HepG2 (cell line): ENCODE data around the gene LMF2. TPM values are rescaled to one million over a fixed set of nuclear protein-coding genes. Genes with fewer than 3 reads are reported as not detected.

ENCODE experiments used
- ATF7 ChIP-seq, 2 experiments: fragments of 450-650 bp in 1 of 2; sonication (generic) in 1 of 2; formaldehyde crosslinking in 1 of 2; IDR thresholded peaks; 2 replicates each; pipeline versions ENCODE4 v1.4.0 to v1.6.1; 2016 to 2020; ENCODE audit warnings: antibody characterized with exemption in 1 of 2, mild to moderate bottlenecking in 1 of 2, missing genetic modification reagents in 1 of 2
- DPF2 ChIP-seq: sonication (generic); formaldehyde crosslinking; IDR thresholded peaks from 2 replicates; pipeline ENCODE4 v1.4.0; 2020; ENCODE audit warnings: mild to moderate bottlenecking, low read depth, missing genetic modification reagents, borderline replicate concordance
- FLYWCH1 ChIP-seq: sonication (generic); formaldehyde crosslinking; IDR thresholded peaks from 2 replicates; pipeline ENCODE4 v1.8.1; 2023; ENCODE audit warnings: mild to moderate bottlenecking, missing genetic modification reagents
- FOXA3 ChIP-seq: IDR thresholded peaks from 2 replicates; pipeline ENCODE4 v1.6.1; 2016; ENCODE audit warnings: missing genetic modification reagents, missing compliant biosample characterization
- HCFC1 ChIP-seq: fragments of 150-350 bp; IDR thresholded peaks from 2 replicates; pipeline ENCODE4 v1.6.1; 2014; ENCODE audit warnings: low read depth, low read length
- HMG20B ChIP-seq: conservative IDR thresholded peaks from 2 replicates; pipeline ENCODE4 v1.6.1; 2016; ENCODE audit warnings: missing genetic modification reagents, missing compliant biosample characterization
- HOXA7 ChIP-seq: sonication (generic); formaldehyde crosslinking; IDR thresholded peaks from 2 replicates; pipeline ENCODE4 v1.8.1; 2022; ENCODE audit warnings: mild to moderate bottlenecking, missing genetic modification reagents, moderate library complexity
- HOXA9 ChIP-seq: sonication (generic); formaldehyde crosslinking; IDR thresholded peaks from 2 replicates; pipeline ENCODE4 v1.8.1; 2022; ENCODE audit warnings: missing genetic modification reagents, mild to moderate bottlenecking, moderate library complexity, borderline replicate concordance
- JUND ChIP-seq: sonication (generic); formaldehyde crosslinking; IDR thresholded peaks from 2 replicates; pipeline ENCODE4 v1.8.0; 2022; ENCODE audit warnings: mild to moderate bottlenecking, missing genetic modification reagents
- KDM3A ChIP-seq: IDR thresholded peaks from 2 replicates; pipeline ENCODE4 v1.6.1; 2018; ENCODE audit warnings: low read depth, missing compliant biosample characterization
- NCOA1 ChIP-seq: sonication (generic); formaldehyde crosslinking; IDR thresholded peaks from 2 replicates; pipeline ENCODE4 v1.9.0; 2021; ENCODE audit warnings: missing genetic modification reagents
- PAWR ChIP-seq: sonication (generic); formaldehyde crosslinking; IDR thresholded peaks from 2 replicates; pipeline ENCODE4 v1.4.0; 2020; ENCODE audit warnings: missing genetic modification reagents, mild to moderate bottlenecking, borderline replicate concordance
- SIN3A ChIP-seq: IDR thresholded peaks from 2 replicates; pipeline ENCODE4 v1.6.1; 2011; ENCODE audit warnings: low read depth, mild to moderate bottlenecking, control low read depth, low read length, borderline replicate concordance
- SYNCRIP ChIP-seq: fragments of 200-400 bp; formaldehyde crosslinking; IDR thresholded peaks from 2 replicates; pipeline ENCODE4 v1.6.1; 2018; ENCODE audit warnings: mild to moderate bottlenecking, low read depth, low read length; ENCODE audit not compliant: insufficient read depth
- TCF7 ChIP-seq: sonication (generic); IDR thresholded peaks from 2 replicates; pipeline ENCODE4 v1.6.1; 2016; ENCODE audit warnings: antibody characterized with exemption, low read depth
- ZNF30 ChIP-seq: sonication (generic); formaldehyde crosslinking; IDR thresholded peaks from 2 replicates; pipeline ENCODE4 v1.5.0; 2020; ENCODE audit warnings: mild to moderate bottlenecking, missing genetic modification reagents
- ZNF329 ChIP-seq: sonication (generic); formaldehyde crosslinking; IDR thresholded peaks from 2 replicates; pipeline ENCODE4 v1.9.0; 2021; ENCODE audit warnings: low read depth, mild to moderate bottlenecking, missing genetic modification reagents
- ZNF354B ChIP-seq: sonication (generic); formaldehyde crosslinking; IDR thresholded peaks from 2 replicates; pipeline ENCODE4 v1.8.0; 2022; ENCODE audit warnings: mild to moderate bottlenecking, missing genetic modification reagents
- ZNF556 ChIP-seq: sonication (generic); formaldehyde crosslinking; IDR thresholded peaks from 2 replicates; pipeline ENCODE4 v1.4.0; 2020; ENCODE audit warnings: mild to moderate bottlenecking, missing genetic modification reagents, borderline replicate concordance
- polyA plus RNA-seq, 8 experiments: library from polyadenylated mRNA; depleted of rRNA in 3 of 8; stranded (reverse) in 7 of 8; unstranded in 1 of 8; fragments of >200 nt; fragmentation: Illumina TruSeq in 4 of 8; extraction: Trizol in 4 of 8; gene quantifications; 2 replicates each; pipeline versions ENCODE4 v1.2.1 to v1.2.3, GENCODE V29; 2011 to 2016; ENCODE audit warnings: low read depth in 4 of 8, missing spikeins in 1 of 8, mixed read lengths in 1 of 8; ENCODE audit not compliant: insufficient read depth in 1 of 8
- total RNA-seq, 5 experiments: library from RNA; depleted of rRNA; stranded (reverse); fragments of >200 nt; fragmentation: Illumina TruSeq; extraction: Trizol; gene quantifications; 2 replicates each; pipeline ENCODE4 v1.2.3, GENCODE V29; 2016; ENCODE audit warnings: low read depth in 1 of 5
- TF ChIP-seq, protein P1 (sequence below), 2 experiments: sonication (generic) in 1 of 2; formaldehyde crosslinking in 1 of 2; IDR thresholded peaks; 2 replicates each; pipeline versions ENCODE4 v1.4.0 to v1.6.1; 2016 to 2020; ENCODE audit warnings: borderline replicate concordance in 1 of 2, low read depth in 1 of 2, mild to moderate bottlenecking in 1 of 2, missing genetic modification reagents in 1 of 2
- TF ChIP-seq, protein P2 (sequence below): sonication (generic); formaldehyde crosslinking; conservative IDR thresholded peaks from 2 replicates; pipeline ENCODE4 v1.4.0; 2020; ENCODE audit warnings: missing genetic modification reagents
- TF ChIP-seq, protein P3 (sequence below): sonication (generic); formaldehyde crosslinking; IDR thresholded peaks from 2 replicates; pipeline ENCODE4 v1.8.0; 2022; ENCODE audit warnings: mild to moderate bottlenecking, missing genetic modification reagents, borderline replicate concordance

The LMF2 gene
- total and polyA plus RNA-seq, 2 of the 13 experiments (the other 11 are each of a cell fraction or from before 2014, with no cell fraction given), result 23.3 to 30.6 TPM

DNA sequence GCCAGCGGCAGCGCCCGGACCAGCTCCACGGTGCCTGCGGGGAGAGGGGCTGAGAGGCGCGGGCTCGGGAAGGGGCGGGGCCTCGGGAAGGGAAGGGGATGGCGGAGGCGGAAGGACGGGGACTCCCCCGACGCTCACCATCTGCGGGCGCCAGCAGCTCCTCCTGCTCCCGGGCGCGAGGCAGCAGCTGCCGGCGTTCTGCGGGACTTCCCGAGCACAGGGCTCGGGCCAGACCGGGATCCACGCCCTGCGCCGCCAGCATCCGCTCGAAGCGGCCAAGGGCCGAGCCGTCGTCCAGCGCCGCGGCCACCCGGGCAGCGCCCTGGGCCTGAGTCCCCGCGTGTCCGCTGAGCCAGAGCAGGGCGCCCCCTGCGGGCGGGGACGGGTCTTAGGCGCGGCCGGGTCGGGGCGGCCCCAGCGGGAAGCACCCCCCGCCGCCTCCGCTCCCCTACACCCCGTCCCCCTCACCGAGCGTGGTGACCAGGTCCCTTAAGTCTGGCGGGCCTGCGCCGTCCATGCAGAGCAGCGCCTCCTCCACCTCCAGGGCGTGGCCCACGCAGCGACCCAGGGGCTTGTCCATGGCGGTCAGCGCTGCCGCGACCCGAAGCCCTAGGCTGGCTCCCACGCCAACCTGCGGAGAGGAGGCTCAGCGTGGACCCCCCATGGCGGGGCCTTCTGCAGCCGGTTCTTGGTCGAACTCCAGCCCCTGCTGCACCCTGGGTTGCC is 18.8 kb upstream of the LMF2 start (continued):
- TF ChIP-seq, protein P1, sequence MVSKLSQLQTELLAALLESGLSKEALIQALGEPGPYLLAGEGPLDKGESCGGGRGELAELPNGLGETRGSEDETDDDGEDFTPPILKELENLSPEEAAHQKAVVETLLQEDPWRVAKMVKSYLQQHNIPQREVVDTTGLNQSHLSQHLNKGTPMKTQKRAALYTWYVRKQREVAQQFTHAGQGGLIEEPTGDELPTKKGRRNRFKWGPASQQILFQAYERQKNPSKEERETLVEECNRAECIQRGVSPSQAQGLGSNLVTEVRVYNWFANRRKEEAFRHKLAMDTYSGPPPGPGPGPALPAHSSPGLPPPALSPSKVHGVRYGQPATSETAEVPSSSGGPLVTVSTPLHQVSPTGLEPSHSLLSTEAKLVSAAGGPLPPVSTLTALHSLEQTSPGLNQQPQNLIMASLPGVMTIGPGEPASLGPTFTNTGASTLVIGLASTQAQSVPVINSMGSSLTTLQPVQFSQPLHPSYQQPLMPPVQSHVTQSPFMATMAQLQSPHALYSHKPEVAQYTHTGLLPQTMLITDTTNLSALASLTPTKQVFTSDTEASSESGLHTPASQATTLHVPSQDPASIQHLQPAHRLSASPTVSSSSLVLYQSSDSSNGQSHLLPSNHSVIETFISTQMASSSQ (IDR thresholded peaks at IDR 0.05; ENCODE audit: low read depth), result no peak
- TF ChIP-seq, protein P1 (CRISPR knock-in tag; IDR thresholded peaks at IDR 0.05; ENCODE audit: borderline replicate concordance), result no peak; the same call in 1 of the 2 replicates
- TF ChIP-seq DPF2 (CRISPR knock-in tag) (no peak), HMG20B (no peak), FLYWCH1 (peak; percentile 82; the same call in 1 of the 2 replicates), FOXA3 (no peak), ZNF30 (CRISPR knock-in tag) (no peak), SIN3A (no peak), HCFC1 (no peak), SYNCRIP (no peak), TCF7 (no peak), ZNF329 (CRISPR knock-in tag) (peak; percentile 51; the same call in 1 of the 2 replicates), NCOA1 (CRISPR knock-in tag) (no peak), ATF7 (IDR thresholded peaks at IDR 0.05) (no peak), ATF7 (CRISPR knock-in tag; IDR thresholded peaks at IDR 0.05) (0 out of 2 replicates have a peak, but pooled peaks have one; percentile 3), KDM3A (CRISPR knock-in tag) (no peak), JUND (CRISPR knock-in tag) (no peak), HOXA9 (CRISPR knock-in tag) (peak; percentile 63), PAWR (CRISPR knock-in tag) (0 out of 2 replicates have a peak, but pooled peaks have one; percentile 35), HOXA7 (CRISPR knock-in tag) (peak; percentile 80; the same call in 1 of the 2 replicates), ZNF556 (CRISPR knock-in tag) (no peak), ZNF354B (CRISPR knock-in tag) (peak; percentile 86; the same call in 1 of the 2 replicates)
- TF ChIP-seq, protein P2, sequence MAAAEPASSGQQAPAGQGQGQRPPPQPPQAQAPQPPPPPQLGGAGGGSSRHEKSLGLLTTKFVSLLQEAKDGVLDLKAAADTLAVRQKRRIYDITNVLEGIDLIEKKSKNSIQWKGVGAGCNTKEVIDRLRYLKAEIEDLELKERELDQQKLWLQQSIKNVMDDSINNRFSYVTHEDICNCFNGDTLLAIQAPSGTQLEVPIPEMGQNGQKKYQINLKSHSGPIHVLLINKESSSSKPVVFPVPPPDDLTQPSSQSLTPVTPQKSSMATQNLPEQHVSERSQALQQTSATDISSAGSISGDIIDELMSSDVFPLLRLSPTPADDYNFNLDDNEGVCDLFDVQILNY, result no peak
- TF ChIP-seq, protein P3, sequence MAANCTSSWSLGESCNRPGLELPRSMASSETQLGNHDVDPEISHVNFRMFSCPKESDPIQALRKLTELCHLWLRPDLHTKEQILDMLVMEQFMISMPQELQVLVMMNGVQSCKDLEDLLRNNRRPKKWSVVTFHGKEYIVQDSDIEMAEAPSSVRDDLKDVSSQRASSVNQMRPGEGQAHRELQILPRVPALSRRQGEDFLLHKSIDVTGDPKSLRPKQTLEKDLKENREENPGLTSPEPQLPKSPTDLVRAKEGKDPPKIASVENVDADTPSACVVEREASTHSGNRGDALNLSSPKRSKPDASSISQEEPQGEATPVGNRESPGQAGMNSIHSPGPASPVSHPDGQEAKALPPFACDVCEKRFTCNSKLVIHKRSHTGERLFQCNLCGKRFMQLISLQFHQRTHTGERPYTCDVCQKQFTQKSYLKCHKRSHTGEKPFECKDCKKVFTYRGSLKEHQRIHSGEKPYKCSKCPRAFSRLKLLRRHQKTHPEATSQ (CRISPR knock-in tag), result peak; percentile 47; the same call in 1 of the 2 replicates
